ENCODE results near the gene ZBTB16. TPM values are rescaled to one million over a fixed set of nuclear protein-coding genes. Genes with fewer than 3 reads are reported as not detected.

ZBTB16 gene
- total RNA-seq, 1 donor = under 0.01 TPM

- no peak for DNase-seq (ENCODE audit: insufficient read length, low spot score, missing footprints)
- peaks cover 75% of the 10 kb centered on the region for H3K27me3 ChIP-seq (ENCODE audit: insufficient read depth, low read length)
- H3K9me3 ChIP-seq (ENCODE audit: low read depth, low read length) = no peaks in the 10 kb centered on the region
- peaks cover 24% of the 10 kb centered on the region for H3K4me1 ChIP-seq (ENCODE audit: insufficient read depth, low read length)
- no peaks in the 10 kb centered on the region for H3K79me2 ChIP-seq (ENCODE audit: insufficient read depth, low read length)
- no peak overlapping the region for H2AFZ ChIP-seq (ENCODE audit: low read length)
- H3K36me3 ChIP-seq (ENCODE audit: insufficient read depth, low read length) = no peaks in the 10 kb centered on the region
- H4K20me1 ChIP-seq (ENCODE audit: insufficient read depth, low read length) = no peaks in the 10 kb centered on the region
- no peak for TF ChIP-seq CTCF (IDR thresholded peaks at IDR 0.05; ENCODE audit: extremely low read depth, low read depth, low read length)
- H3K4me3 ChIP-seq (ENCODE audit: insufficient read depth, low read length) = no peak overlapping the region
- H3K27ac ChIP-seq (ENCODE audit: low read depth, low read length) = no peak overlapping the region
- H3K4me2 ChIP-seq (ENCODE audit: insufficient read depth, low read length) = no peak overlapping the region
Observed at GRCh38 chr11:114160894-114161293, 101.4 kb downstream of the ZBTB16 start.

- peaks cover 74% of the 10 kb centered on the region for H3K27me3 ChIP-seq (ENCODE audit: insufficient read depth, low read length)
- H3K9me3 ChIP-seq (ENCODE audit: low read depth, low read length) = no peaks in the 10 kb centered on the region
- H3K79me2 ChIP-seq (ENCODE audit: insufficient read depth, low read length) = no peaks in the 10 kb centered on the region
- no peak for DNase-seq (ENCODE audit: insufficient read length, low spot score, missing footprints)
- H3K36me3 ChIP-seq (ENCODE audit: insufficient read depth, low read length) = no peaks in the 10 kb centered on the region
- no peak overlapping the region for H3K27ac ChIP-seq (ENCODE audit: low read depth, low read length)
- H2AFZ ChIP-seq (ENCODE audit: low read length) = no peak overlapping the region
- no peaks in the 10 kb centered on the region for H4K20me1 ChIP-seq (ENCODE audit: insufficient read depth, low read length)
- H3K4me1 ChIP-seq (ENCODE audit: insufficient read depth, low read length) = peaks cover 29% of the 10 kb centered on the region
- no peak for TF ChIP-seq CTCF (IDR thresholded peaks at IDR 0.05; ENCODE audit: extremely low read depth, low read depth, low read length)
- no peak overlapping the region for H3K4me3 ChIP-seq (ENCODE audit: insufficient read depth, low read length)
- H3K4me2 ChIP-seq (ENCODE audit: insufficient read depth, low read length) = no peak overlapping the region
Observed at GRCh38 chr11:114161486-114162250, 102.2 kb downstream of the ZBTB16 start.

GRCh38 chr11:114162719-114163123, 103.2 kb downstream of the ZBTB16 start:
- Histone ChIP-seq H3K4me3 (ENCODE audit: insufficient read depth, low read length) (no peak overlapping the region), H3K4me1 (ENCODE audit: insufficient read depth, low read length) (peaks cover 38% of the 10 kb centered on the region), H4K20me1 (ENCODE audit: insufficient read depth, low read length) (no peaks in the 10 kb centered on the region), H2AFZ (ENCODE audit: low read length) (no peak overlapping the region), H3K27me3 (ENCODE audit: insufficient read depth, low read length) (peaks cover 68% of the 10 kb centered on the region), H3K4me2 (ENCODE audit: insufficient read depth, low read length) (peak overlapping the region; percentile 37), H3K79me2 (ENCODE audit: insufficient read depth, low read length) (no peaks in the 10 kb centered on the region), H3K9me3 (ENCODE audit: low read depth, low read length) (no peaks in the 10 kb centered on the region), H3K36me3 (ENCODE audit: insufficient read depth, low read length) (no peaks in the 10 kb centered on the region), H3K27ac (ENCODE audit: low read depth, low read length) (no peak overlapping the region)
- peak; percentile 94 for DNase-seq (ENCODE audit: insufficient read length, low spot score, missing footprints)
- TF ChIP-seq CTCF (IDR thresholded peaks at IDR 0.05; ENCODE audit: extremely low read depth, low read depth, low read length) = no peak

- H3K79me2 ChIP-seq (ENCODE audit: insufficient read depth, low read length) = no peaks in the 10 kb centered on the region
- H3K4me3 ChIP-seq (ENCODE audit: insufficient read depth, low read length) = peak overlapping the region; percentile 12
- no peak for TF ChIP-seq CTCF (IDR thresholded peaks at IDR 0.05; ENCODE audit: extremely low read depth, low read depth, low read length)
- H3K4me1 ChIP-seq (ENCODE audit: insufficient read depth, low read length) = peaks cover 38% of the 10 kb centered on the region
- no peak overlapping the region for H3K27ac ChIP-seq (ENCODE audit: low read depth, low read length)
- H3K4me2 ChIP-seq (ENCODE audit: insufficient read depth, low read length) = peak overlapping the region; percentile 37
- peaks cover 68% of the 10 kb centered on the region for H3K27me3 ChIP-seq (ENCODE audit: insufficient read depth, low read length)
- no peak overlapping the region for H2AFZ ChIP-seq (ENCODE audit: low read length)
- H4K20me1 ChIP-seq (ENCODE audit: insufficient read depth, low read length) = no peaks in the 10 kb centered on the region
- no peak for DNase-seq (ENCODE audit: insufficient read length, low spot score, missing footprints)
- H3K36me3 ChIP-seq (ENCODE audit: insufficient read depth, low read length) = no peaks in the 10 kb centered on the region
- H3K9me3 ChIP-seq (ENCODE audit: low read depth, low read length) = no peaks in the 10 kb centered on the region
Observed at GRCh38 chr11:114163229-114163631, 103.7 kb downstream of the ZBTB16 start.
